Fibroblast of lung (primary cell): ENCODE results near the gene STPG3.

Experiments
- EZH2 ChIP-seq: IDR thresholded peaks from 2 replicates; pipeline ENCODE4 v1.5.1; 2012; ENCODE audit warnings: low read length, control low read depth, mild to moderate bottlenecking; ENCODE audit errors: missing control alignments
- TF ChIP-seq, protein P1 (sequence below), 2 donors: IDR thresholded peaks in 1 of 2; conservative IDR thresholded peaks in 1 of 2; 1 replicate in 1 of 2; 2 replicates in 1 of 2; pipeline ENCODE4 v1.5.1; 2011 to 2012; ENCODE audit warnings: low read length in 2 of 2, control low read depth in 1 of 2, inconsistent platforms in 1 of 2, low read depth in 1 of 2, mild to moderate bottlenecking in 1 of 2

GRCh38 chr9:137276473-137277328 lies 25.6 kb downstream of the STPG3 start:
- no peak for TF ChIP-seq EZH2
- TF ChIP-seq, protein P1, sequence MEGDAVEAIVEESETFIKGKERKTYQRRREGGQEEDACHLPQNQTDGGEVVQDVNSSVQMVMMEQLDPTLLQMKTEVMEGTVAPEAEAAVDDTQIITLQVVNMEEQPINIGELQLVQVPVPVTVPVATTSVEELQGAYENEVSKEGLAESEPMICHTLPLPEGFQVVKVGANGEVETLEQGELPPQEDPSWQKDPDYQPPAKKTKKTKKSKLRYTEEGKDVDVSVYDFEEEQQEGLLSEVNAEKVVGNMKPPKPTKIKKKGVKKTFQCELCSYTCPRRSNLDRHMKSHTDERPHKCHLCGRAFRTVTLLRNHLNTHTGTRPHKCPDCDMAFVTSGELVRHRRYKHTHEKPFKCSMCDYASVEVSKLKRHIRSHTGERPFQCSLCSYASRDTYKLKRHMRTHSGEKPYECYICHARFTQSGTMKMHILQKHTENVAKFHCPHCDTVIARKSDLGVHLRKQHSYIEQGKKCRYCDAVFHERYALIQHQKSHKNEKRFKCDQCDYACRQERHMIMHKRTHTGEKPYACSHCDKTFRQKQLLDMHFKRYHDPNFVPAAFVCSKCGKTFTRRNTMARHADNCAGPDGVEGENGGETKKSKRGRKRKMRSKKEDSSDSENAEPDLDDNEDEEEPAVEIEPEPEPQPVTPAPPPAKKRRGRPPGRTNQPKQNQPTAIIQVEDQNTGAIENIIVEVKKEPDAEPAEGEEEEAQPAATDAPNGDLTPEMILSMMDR (conservative IDR thresholded peaks at IDR 0.05 in 1 of 2, IDR thresholded peaks at IDR 0.05 in 1 of 2; ENCODE audit: low read depth in 1 of 2, low read length in 2 of 2): no peak
